ENCODE data around the gene TIMM10B. TPM values are rescaled to one million over a fixed set of nuclear protein-coding genes. Genes with fewer than 3 reads are reported as not detected.

Gene TIMM10B
- 22.3 TPM for polyA plus RNA-seq (2012; ENCODE audit: insufficient read length, low read depth)

DNA sequence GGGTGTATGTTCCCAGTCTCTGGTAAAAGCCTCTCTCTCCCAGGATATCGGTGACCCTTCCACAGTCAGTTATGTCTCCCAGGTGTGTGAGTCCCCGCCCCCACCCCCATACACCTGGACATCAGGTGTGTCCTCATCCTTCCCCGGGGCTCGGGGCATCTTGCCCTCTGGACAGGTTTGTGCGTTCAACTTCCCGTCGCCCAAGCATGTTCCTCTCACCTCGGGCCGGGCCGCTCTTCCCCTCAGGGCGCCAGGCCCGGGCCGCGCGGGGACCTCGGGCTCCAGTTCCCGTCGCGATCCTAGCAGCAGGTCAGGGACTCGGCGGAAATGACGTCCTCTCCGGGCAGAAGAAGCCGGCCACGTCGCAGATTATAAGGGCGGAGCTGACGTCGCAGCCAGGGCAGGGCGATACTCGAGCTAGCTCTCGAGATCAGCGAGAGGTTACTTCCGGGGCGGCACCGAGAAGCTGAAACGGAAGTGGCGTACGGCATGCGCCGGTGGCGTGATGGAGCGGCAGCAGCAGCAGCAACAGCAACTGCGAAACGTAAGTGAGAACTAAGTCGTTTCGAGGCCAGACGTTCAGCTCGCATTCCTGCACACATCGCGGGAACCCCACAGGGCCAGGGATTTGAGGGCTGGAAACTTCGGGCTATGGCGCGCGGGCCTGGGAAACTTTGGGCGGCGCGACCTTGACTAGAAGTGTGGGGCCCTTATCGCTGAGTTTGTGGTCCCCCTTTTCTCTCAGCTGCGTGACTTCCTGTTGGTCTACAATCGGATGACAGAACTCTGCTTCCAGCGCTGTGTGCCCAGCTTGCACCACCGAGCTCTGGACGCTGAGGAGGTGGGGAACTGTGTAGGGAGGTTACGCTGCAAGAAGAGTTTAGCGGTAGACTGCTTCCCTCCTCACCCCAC, at the start of gene TIMM10B, which contains the start of gene ARFIP2:
Gene TIMM10B (plus strand): TSS at position 490 of the 912 bp plus-strand sequence. CDS start 16 bp downstream, at position 506.
Gene ARFIP2 (minus strand): TSS at position 320 of the 912 bp plus-strand sequence. CDS start 910 bp downstream, outside the sequence.
- TF ChIP-seq TAF1 (IDR thresholded peaks at IDR 0.05; ENCODE audit: borderline replicate concordance, insufficient read depth, low read length) (peak; percentile 90), SIN3A (IDR thresholded peaks at IDR 0.05; ENCODE audit: borderline replicate concordance, insufficient read depth, low read length) (0 out of 2 replicates have a peak, but pooled peaks have one; percentile 37), REST (IDR thresholded peaks at IDR 0.05; ENCODE audit: insufficient read depth in 1 of 2, low read depth in 2 of 2, low read length in 2 of 2) (no peak), FOXP2 (optimal IDR thresholded peaks at IDR 0.05; ENCODE audit: borderline replicate concordance, extremely low read depth, extremely low read length, insufficient read depth) (peak; percentile 58), POLR2AphosphoS5 (IDR thresholded peaks at IDR 0.05; ENCODE audit: low read depth, low read length) (peak; percentile 95)

DNA sequence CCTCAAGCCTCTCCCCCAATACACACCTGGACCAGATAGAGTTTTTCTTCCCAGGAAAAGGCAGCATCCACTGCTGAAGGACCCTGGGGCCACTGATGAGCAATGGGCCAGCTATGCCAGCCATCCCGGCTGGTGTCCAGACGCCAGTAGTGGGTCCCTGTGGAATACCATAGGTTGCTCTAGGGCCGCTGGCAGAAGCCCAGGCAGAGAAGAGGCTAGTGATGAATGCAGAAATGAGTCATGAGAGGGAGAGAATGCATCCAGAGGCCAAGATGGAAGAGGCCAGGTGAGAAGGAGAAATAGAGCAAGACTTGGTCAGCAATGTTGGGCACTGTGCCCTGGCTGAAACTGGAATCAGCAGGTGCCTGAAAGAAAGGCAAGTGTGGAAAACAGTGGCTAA, 49.4 kb upstream of the TIMM10B start:
- TF ChIP-seq POLR2AphosphoS5 (IDR thresholded peaks at IDR 0.05; ENCODE audit: low read depth, low read length) = no peak

DNA sequence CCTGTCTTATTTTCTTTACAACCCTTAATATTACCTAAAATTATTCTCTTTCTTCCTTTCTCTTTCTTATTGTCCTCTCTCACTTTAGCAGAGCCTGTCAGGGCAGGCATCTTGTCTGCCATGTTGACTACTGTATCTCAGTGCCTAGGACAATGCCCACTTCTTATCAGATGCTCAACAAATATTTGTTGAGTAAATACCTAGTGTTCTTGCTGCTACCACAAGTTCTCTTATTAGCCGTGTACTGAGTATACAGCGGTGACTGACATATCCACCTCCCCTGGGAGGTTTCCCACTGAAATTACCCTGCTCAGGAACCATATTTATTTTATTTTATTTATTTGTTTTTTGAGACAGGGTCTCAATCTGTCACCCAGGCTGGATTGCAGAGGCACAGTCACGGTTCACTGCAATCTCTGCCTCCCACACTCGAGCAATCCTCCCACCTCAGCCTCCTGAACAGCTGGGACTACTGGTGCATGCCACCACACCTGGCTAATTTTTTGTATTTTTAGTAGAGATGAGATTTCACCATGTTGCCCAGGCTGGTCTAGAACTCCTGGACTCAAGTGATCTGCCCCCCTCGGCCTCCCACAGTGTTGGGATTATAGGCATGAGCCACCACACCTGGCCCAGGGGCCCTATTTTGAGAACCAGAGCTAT, 47.2 kb upstream of the TIMM10B start:
- TF ChIP-seq SIN3A (IDR thresholded peaks at IDR 0.05; ENCODE audit: borderline replicate concordance, insufficient read depth, low read length) = no peak
- no peak for TF ChIP-seq TAF1 (IDR thresholded peaks at IDR 0.05; ENCODE audit: borderline replicate concordance, insufficient read depth, low read length)
- TF ChIP-seq FOXP2 (optimal IDR thresholded peaks at IDR 0.05; ENCODE audit: borderline replicate concordance, extremely low read depth, extremely low read length, insufficient read depth) = no peak
- no peak for TF ChIP-seq REST (IDR thresholded peaks at IDR 0.05; ENCODE audit: insufficient read depth in 1 of 2, low read depth in 2 of 2, low read length in 2 of 2)
- no peak for TF ChIP-seq POLR2AphosphoS5 (IDR thresholded peaks at IDR 0.05; ENCODE audit: low read depth, low read length)

DNA sequence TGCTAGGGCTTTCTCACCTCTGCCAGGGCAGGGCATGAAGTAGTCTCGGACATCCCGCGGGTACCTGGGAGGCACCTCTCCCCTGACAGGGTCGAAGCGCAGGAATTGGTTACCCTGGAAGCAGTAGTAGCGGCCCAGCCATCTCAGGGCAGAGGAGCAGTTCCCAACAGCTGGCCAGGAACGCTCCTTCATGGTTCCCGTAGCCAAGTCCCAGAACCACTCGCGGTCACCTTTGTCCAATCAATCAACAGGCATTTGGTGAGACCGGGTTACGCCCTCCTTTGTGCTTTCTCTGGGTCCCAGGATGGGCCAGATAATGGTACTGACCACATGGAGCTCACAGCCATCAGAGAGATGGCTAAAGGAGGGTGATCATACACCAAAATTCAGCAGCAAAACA, 43.9 kb upstream of the TIMM10B start:
- TF ChIP-seq POLR2AphosphoS5 (IDR thresholded peaks at IDR 0.05; ENCODE audit: low read depth, low read length) (no peak), REST (IDR thresholded peaks at IDR 0.05; ENCODE audit: insufficient read depth in 1 of 2, low read depth in 2 of 2, low read length in 2 of 2) (no peak), SIN3A (IDR thresholded peaks at IDR 0.05; ENCODE audit: borderline replicate concordance, insufficient read depth, low read length) (no peak), FOXP2 (optimal IDR thresholded peaks at IDR 0.05; ENCODE audit: borderline replicate concordance, extremely low read depth, extremely low read length, insufficient read depth) (no peak), TAF1 (IDR thresholded peaks at IDR 0.05; ENCODE audit: borderline replicate concordance, insufficient read depth, low read length) (no peak)

GRCh38 chr11:6437993-6438392, 43.3 kb upstream of the TIMM10B start:
- no peak for TF ChIP-seq TAF1 (IDR thresholded peaks at IDR 0.05; ENCODE audit: borderline replicate concordance, insufficient read depth, low read length)
- no peak for TF ChIP-seq REST (IDR thresholded peaks at IDR 0.05; ENCODE audit: insufficient read depth in 1 of 2, low read depth in 2 of 2, low read length in 2 of 2)
- no peak for TF ChIP-seq POLR2AphosphoS5 (IDR thresholded peaks at IDR 0.05; ENCODE audit: low read depth, low read length)
- TF ChIP-seq SIN3A (IDR thresholded peaks at IDR 0.05; ENCODE audit: borderline replicate concordance, insufficient read depth, low read length) = no peak
- no peak for TF ChIP-seq FOXP2 (optimal IDR thresholded peaks at IDR 0.05; ENCODE audit: borderline replicate concordance, extremely low read depth, extremely low read length, insufficient read depth)
